ENCODE data around the gene STRA6. TPM values are rescaled to one million over a fixed set of nuclear protein-coding genes. Genes with fewer than 3 reads are reported as not detected.

Gene STRA6
- total RNA-seq, 3 donors from 2014 or later (not counting 1 experiment from before 2014, with no cell fraction given): not detected

DNA sequence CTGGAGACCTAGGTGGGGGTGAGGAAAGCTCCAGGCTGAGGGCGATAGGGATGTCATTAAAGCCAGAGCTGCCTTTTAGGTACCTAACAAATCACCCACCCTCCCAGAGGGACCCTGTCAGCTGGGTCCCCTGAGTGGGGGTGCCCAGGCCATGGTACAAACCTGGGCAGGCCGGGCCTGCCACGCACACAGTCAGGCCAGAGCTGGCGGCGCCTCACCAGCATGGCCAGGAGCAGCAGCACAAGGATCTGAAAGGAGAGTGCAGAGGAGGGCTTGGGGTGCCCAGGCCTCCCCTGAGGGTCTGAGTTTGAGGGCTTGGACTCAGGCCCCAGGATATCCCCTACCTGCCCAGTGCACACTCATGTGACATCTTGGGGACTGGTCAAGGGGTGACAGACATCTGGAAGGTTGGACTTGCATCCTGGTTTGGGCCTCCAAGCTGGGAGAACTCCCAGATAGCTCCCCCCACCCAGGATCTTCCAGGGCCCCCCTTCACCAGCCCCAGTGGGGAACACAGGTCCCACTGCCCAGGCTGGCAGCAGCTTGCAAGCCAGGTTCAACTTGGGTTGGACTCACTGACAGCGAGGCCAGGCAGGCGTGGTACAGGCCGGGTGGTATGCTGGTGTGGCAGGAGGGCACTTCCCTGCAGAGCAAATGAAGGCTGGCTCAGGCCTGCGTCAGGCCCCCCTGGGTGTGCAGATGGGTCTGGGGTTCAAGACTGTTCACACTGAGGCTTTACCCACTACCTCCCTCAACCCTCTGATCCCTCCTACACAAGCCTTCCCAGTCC is 5.2 kb downstream of the STRA6 start:
- no peak overlapping the region for H3K4me3 Mint-ChIP-seq
- H3K9me3 ChIP-seq (ENCODE audit: control insufficient read depth, insufficient read depth, low read length): no peaks in the 10 kb centered on the region
- TF ChIP-seq, protein P1, sequence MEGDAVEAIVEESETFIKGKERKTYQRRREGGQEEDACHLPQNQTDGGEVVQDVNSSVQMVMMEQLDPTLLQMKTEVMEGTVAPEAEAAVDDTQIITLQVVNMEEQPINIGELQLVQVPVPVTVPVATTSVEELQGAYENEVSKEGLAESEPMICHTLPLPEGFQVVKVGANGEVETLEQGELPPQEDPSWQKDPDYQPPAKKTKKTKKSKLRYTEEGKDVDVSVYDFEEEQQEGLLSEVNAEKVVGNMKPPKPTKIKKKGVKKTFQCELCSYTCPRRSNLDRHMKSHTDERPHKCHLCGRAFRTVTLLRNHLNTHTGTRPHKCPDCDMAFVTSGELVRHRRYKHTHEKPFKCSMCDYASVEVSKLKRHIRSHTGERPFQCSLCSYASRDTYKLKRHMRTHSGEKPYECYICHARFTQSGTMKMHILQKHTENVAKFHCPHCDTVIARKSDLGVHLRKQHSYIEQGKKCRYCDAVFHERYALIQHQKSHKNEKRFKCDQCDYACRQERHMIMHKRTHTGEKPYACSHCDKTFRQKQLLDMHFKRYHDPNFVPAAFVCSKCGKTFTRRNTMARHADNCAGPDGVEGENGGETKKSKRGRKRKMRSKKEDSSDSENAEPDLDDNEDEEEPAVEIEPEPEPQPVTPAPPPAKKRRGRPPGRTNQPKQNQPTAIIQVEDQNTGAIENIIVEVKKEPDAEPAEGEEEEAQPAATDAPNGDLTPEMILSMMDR (IDR thresholded peaks at IDR 0.05): no peak
- no peak overlapping the region for H3K4me3 ChIP-seq (ENCODE audit: low read length)
- DNase-seq (no peak), ATAC-seq (no peak)
- no peak overlapping the region for H3K27ac ChIP-seq (ENCODE audit: low read length)
- no peaks in the 10 kb centered on the region for H3K27me3 ChIP-seq (ENCODE audit: control insufficient read depth, insufficient read depth, low read length)
- no peaks in the 10 kb centered on the region for H3K27me3 Mint-ChIP-seq (ENCODE audit: low read depth in 2 of 2)
- 91% methylated on average over 8 of the region's 9 CpGs for WGBS (ENCODE audit: insufficient coverage)
- H3K9me3 Mint-ChIP-seq: no peaks in the 10 kb centered on the region
- no peaks in the 10 kb centered on the region for H3K36me3 Mint-ChIP-seq
- H3K4me1 ChIP-seq (ENCODE audit: control insufficient read depth, insufficient read depth, low read length): peaks cover 3% of the 10 kb centered on the region
- no peak overlapping the region for H3K27ac Mint-ChIP-seq
- H3K36me3 ChIP-seq (ENCODE audit: control insufficient read depth, insufficient read depth, low read length): no peaks in the 10 kb centered on the region
- intact Hi-C loops (cut with micrococcal nuclease): no loop called here
- H3K4me1 Mint-ChIP-seq: no peaks in the 10 kb centered on the region

DNA sequence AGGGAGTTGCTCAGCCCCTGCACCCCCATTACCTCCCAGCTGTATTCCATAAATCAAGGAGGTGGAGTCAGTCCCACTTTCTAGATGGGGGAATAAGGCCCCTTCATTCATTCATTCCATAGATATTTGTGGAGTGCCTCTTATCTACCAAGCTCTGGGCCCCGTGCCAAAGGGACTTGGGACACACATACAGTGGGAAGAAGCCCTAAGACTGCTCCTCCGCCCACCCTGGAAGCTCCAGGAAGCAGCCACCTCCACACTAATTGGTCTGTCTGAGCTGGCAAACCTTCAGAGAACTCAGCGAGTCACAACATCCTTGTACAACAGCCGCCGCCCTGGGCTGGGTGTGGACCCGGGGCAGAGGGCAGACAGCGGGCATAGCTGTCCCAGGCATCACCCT is 6.4 kb downstream of the STRA6 start:
- H3K27me3 ChIP-seq (ENCODE audit: control insufficient read depth, insufficient read depth, low read length): no peaks in the 10 kb centered on the region
- TF ChIP-seq, protein P1 (IDR thresholded peaks at IDR 0.05): no peak
- Mint-ChIP-seq H3K36me3 (no peaks in the 10 kb centered on the region), H3K4me1 (no peaks in the 10 kb centered on the region), H3K9me3 (no peaks in the 10 kb centered on the region), H3K27ac (no peak overlapping the region), H3K27me3 (ENCODE audit: low read depth in 2 of 2) (no peaks in the 10 kb centered on the region), H3K4me3 (no peak overlapping the region)
- no peak overlapping the region for H3K27ac ChIP-seq (ENCODE audit: low read length)
- no peak overlapping the region for H3K4me3 ChIP-seq (ENCODE audit: low read length)
- 84% methylated on average over 7 of the region's 7 CpGs for WGBS (ENCODE audit: insufficient coverage)
- intact Hi-C loops (cut with micrococcal nuclease): no loop called here
- H3K9me3 ChIP-seq (ENCODE audit: control insufficient read depth, insufficient read depth, low read length): no peaks in the 10 kb centered on the region
- no peak for DNase-seq
- no peaks in the 10 kb centered on the region for H3K36me3 ChIP-seq (ENCODE audit: control insufficient read depth, insufficient read depth, low read length)
- no peak for ATAC-seq
- H3K4me1 ChIP-seq (ENCODE audit: control insufficient read depth, insufficient read depth, low read length): peaks cover 3% of the 10 kb centered on the region

DNA sequence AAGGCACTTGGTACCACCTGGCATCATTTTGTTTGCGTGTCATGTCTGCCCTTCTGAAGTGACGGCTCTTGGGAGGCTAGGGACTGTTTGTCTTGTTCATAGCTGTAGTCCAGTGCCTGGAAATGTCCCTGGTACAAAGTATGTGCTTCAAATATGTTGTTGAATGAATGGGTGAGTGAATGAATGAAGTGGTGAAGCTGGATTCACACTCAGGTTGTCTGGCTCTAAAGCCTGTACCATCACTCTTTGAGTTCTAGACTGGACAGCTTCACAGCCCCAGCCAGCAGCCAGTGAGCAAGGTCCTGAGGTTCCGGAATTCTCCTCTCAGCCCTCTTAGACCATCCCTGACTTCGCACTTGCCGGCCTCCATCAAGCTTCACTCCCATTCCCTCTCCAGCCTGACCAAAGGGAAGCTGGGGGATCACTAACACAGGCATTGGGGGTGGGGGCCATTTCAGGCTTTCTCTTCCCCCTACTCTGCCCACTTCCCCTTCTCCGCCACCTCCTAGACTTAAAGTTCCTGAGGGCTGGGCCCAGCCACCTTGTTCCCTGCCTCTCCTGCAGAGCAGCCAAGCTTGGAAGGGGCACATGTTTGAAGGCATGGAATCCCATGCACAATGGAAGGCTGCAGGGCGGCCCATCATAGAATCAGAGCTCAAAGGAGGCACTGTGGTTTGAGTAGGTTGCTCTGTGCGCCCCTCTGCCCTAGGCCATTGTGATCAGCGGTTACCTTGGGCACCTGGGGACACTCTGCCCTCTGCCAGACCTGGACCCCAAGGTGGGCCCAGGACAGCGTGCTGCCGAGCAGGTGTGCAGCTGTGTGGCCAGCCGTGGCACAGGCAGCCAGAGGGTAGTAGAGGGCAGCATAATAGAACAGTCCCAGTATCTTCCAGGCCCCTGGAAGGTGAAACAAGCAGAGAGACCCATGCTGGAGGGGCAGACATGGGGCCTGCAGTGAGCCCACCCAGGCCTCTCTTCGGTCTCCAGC is 7.7 kb downstream of the STRA6 start:
- 86% methylated on average over 13 of the region's 13 CpGs for WGBS (ENCODE audit: insufficient coverage)
- no peaks in the 10 kb centered on the region for H3K27me3 Mint-ChIP-seq (ENCODE audit: low read depth in 2 of 2)
- H3K27ac Mint-ChIP-seq: no peak overlapping the region
- H3K36me3 Mint-ChIP-seq: no peaks in the 10 kb centered on the region
- H3K27me3 ChIP-seq (ENCODE audit: control insufficient read depth, insufficient read depth, low read length): no peaks in the 10 kb centered on the region
- no peaks in the 10 kb centered on the region for H3K36me3 ChIP-seq (ENCODE audit: control insufficient read depth, insufficient read depth, low read length)
- no peak overlapping the region for H3K4me3 ChIP-seq (ENCODE audit: low read length)
- H3K27ac ChIP-seq (ENCODE audit: low read length): no peak overlapping the region
- TF ChIP-seq, protein P1 (IDR thresholded peaks at IDR 0.05): no peak
- intact Hi-C loops (cut with micrococcal nuclease): no loop called here
- no peaks in the 10 kb centered on the region for H3K4me1 Mint-ChIP-seq
- H3K4me3 Mint-ChIP-seq: no peak overlapping the region
- DNase-seq: no peak
- peaks cover 3% of the 10 kb centered on the region for H3K4me1 ChIP-seq (ENCODE audit: control insufficient read depth, insufficient read depth, low read length)
- H3K9me3 Mint-ChIP-seq: no peaks in the 10 kb centered on the region
- no peak for ATAC-seq
- no peaks in the 10 kb centered on the region for H3K9me3 ChIP-seq (ENCODE audit: control insufficient read depth, insufficient read depth, low read length)
